SK-N-SH (cell line): ENCODE data around the gene LRRC10B. TPM values are rescaled to one million over a fixed set of nuclear protein-coding genes. Genes with fewer than 3 reads are reported as not detected.

Experiments used
- CTCF ChIA-PET: fragments of 300-600, 350-600 bp; formaldehyde crosslinking; extraction: SDS; loops from one replicate; lab custom pipeline; 2021; lab: Yijun Ruan, JAX
- POLR2A ChIA-PET: fragments of 350-600 bp; sonication (Branson Sonifier 250); formaldehyde crosslinking; extraction: SDS; loops from one replicate; lab custom pipeline; 2020; ENCODE audit warnings: antibody characterized with exemption, inconsistent platforms; lab: Yijun Ruan, JAX
- DNase-seq: peaks from one replicate; pipeline ENCODE4 v3.0.0; 2012
- H2AFZ ChIP-seq: fragments of 200-600 bp; sonication (generic); 2 replicates; pipeline ENCODE4 v1.8.1; 2016; ENCODE audit warnings: antibody characterized with exemption, mild to moderate bottlenecking, low read depth
- H3F3A ChIP-seq: fragments of 200-600 bp; sonication (generic); replicated peaks from 2 replicates; pipeline ENCODE3; 2016; ENCODE audit warnings: antibody characterized with exemption, mild to moderate bottlenecking; ENCODE audit not compliant: insufficient read depth
- H3K27ac ChIP-seq, 2 experiments: fragments of 200-500 bp in 1 of 2; fragments of 200-600 bp in 1 of 2; sonication (Bioruptor generic) in 1 of 2; sonication (generic), shearing (Covaris generic) in 1 of 2; 2 replicates each; pipeline versions ENCODE4 v1.5.1 to v1.6.1; 2014 to 2016; ENCODE audit warnings: low read depth in 2 of 2, inconsistent platforms in 1 of 2, low read length in 1 of 2, mild to moderate bottlenecking in 1 of 2, mixed read lengths in 1 of 2
- H3K27me3 ChIP-seq: fragments of 200-600 bp; sonication (generic), shearing (Covaris generic); 2 replicates; pipeline ENCODE4 v1.6.1; 2016; ENCODE audit warnings: mixed run types; ENCODE audit not compliant: insufficient read depth
- H3K36me3 ChIP-seq, 2 experiments: fragments of 200-500 bp in 1 of 2; fragments of 200-600 bp in 1 of 2; sonication (Bioruptor generic) in 1 of 2; sonication (generic) in 1 of 2; replicated peaks in 1 of 2; 2 replicates each; pipeline versions ENCODE3 to v1.5.1; 2014 to 2016; ENCODE audit warnings: low read length in 1 of 2, mild to moderate bottlenecking in 1 of 2; ENCODE audit not compliant: insufficient read depth in 2 of 2, control insufficient read depth in 1 of 2
- H3K4me1 ChIP-seq, 2 experiments: fragments of 200-500 bp in 1 of 2; fragments of 200-600 bp in 1 of 2; sonication (Bioruptor generic) in 1 of 2; sonication (generic), shearing (Covaris generic) in 1 of 2; 2 replicates each; pipeline versions ENCODE4 v1.5.1 to v1.6.1; 2014 to 2016; ENCODE audit warnings: low read depth in 1 of 2, low read length in 1 of 2, mixed run types in 1 of 2; ENCODE audit not compliant: insufficient read depth in 2 of 2, control insufficient read depth in 1 of 2
- H3K4me2 ChIP-seq: fragments of 200-600 bp; sonication (generic), shearing (Covaris generic); 2 replicates; pipeline ENCODE4 v1.6.1; 2017; ENCODE audit warnings: mixed run types
- H3K4me3 ChIP-seq, 2 experiments: fragments of 200-500 bp in 1 of 2; fragments of 200-600 bp in 1 of 2; sonication (Bioruptor generic) in 1 of 2; sonication (generic), shearing (Covaris generic) in 1 of 2; 2 replicates each; pipeline versions ENCODE4 v1.5.1 to v1.8.1; 2014 to 2016; ENCODE audit warnings: low read depth in 2 of 2, inconsistent platforms in 1 of 2, low read length in 1 of 2, mild to moderate bottlenecking in 1 of 2, mixed read lengths in 1 of 2, moderate library complexity in 1 of 2
- H3K79me2 ChIP-seq: fragments of 200-600 bp; sonication (generic); 2 replicates; pipeline ENCODE4 v1.8.1; 2017; ENCODE audit warnings: mild to moderate bottlenecking; ENCODE audit not compliant: insufficient read depth
- H3K9ac ChIP-seq: fragments of 200-600 bp; sonication (generic); 2 replicates; pipeline ENCODE4 v1.6.1; 2017; ENCODE audit warnings: mixed run types
- H3K9me2 ChIP-seq: fragments of 200-600 bp; sonication (generic); 2 replicates; pipeline ENCODE4 v1.6.1; 2017; ENCODE audit warnings: mixed run types
- H3K9me3 ChIP-seq: fragments of 200-600 bp; sonication (generic); 2 replicates; pipeline ENCODE4 v1.6.1; 2017; ENCODE audit warnings: mixed run types, mild to moderate bottlenecking, moderate library complexity
- H4K20me1 ChIP-seq: fragments of 200-600 bp; sonication (generic); 2 replicates; pipeline ENCODE4 v1.6.1; 2017; ENCODE audit warnings: mild to moderate bottlenecking, mixed run types; ENCODE audit not compliant: insufficient read depth
- ELF1 ChIP-seq: IDR thresholded peaks from 2 replicates; pipeline ENCODE4 v1.4.0; 2012
- EP300 ChIP-seq, 2 experiments: IDR thresholded peaks; 2 replicates each; pipeline versions ENCODE4 v1.4.0 to v1.6.1; 2012; ENCODE audit warnings: borderline replicate concordance in 1 of 2, low read depth in 1 of 2, low read length in 1 of 2
- FOSL2 ChIP-seq: IDR thresholded peaks from 2 replicates; pipeline ENCODE4 v1.4.0; 2012; ENCODE audit warnings: low read depth, mild to moderate bottlenecking, moderate library complexity, borderline replicate concordance
- FOXJ3 ChIP-seq: sonication (generic); formaldehyde crosslinking; IDR thresholded peaks from 2 replicates; pipeline ENCODE4 v1.5.1; 2020; ENCODE audit warnings: mild to moderate bottlenecking, missing genetic modification reagents
- FOXM1 ChIP-seq: IDR thresholded peaks from 2 replicates; pipeline ENCODE4 v1.4.0; 2012; ENCODE audit warnings: low read depth, mild to moderate bottlenecking
- GABPA ChIP-seq: IDR thresholded peaks from 2 replicates; pipeline ENCODE4 v1.4.0; 2012; ENCODE audit warnings: low read depth, mild to moderate bottlenecking
- MEF2A ChIP-seq: IDR thresholded peaks from 2 replicates; pipeline ENCODE4 v1.4.0; 2012; ENCODE audit warnings: low read depth, borderline replicate concordance
- NRF1 ChIP-seq: IDR thresholded peaks from 2 replicates; pipeline ENCODE4 v1.6.1; 2012; ENCODE audit warnings: low read depth, mild to moderate bottlenecking, low read length
- RCOR1 ChIP-seq: fragments of 150-350 bp; IDR thresholded peaks from 2 replicates; pipeline ENCODE4 v1.6.1; 2017; ENCODE audit warnings: antibody characterized with exemption, low read length
- RFX5 ChIP-seq: IDR thresholded peaks from 2 replicates; pipeline ENCODE4 v1.6.1; 2012; ENCODE audit warnings: mild to moderate bottlenecking, improper control_type of control experiment, low read length
- SIN3A ChIP-seq: IDR thresholded peaks from 2 replicates; pipeline ENCODE4 v1.6.1; 2012; ENCODE audit warnings: low read depth, mild to moderate bottlenecking, low read length, moderate library complexity, borderline replicate concordance
- USF2 ChIP-seq: fragments of 150-350 bp; IDR thresholded peaks from 2 replicates; pipeline ENCODE4 v1.6.1; 2017; ENCODE audit warnings: antibody characterized with exemption, low read length, low read depth, borderline replicate concordance
- WGBS: methylation state at CpG from one replicate; pipeline ENCODE4 v1.1.6; 2017; ENCODE audit warnings: low lambda C conversion rate; 5-methylcytosine and 5-hydroxymethylcytosine counted together
- polyA plus RNA-seq, 3 experiments: library from polyadenylated mRNA; depleted of rRNA; stranded (reverse); fragments of >200 nt; gene quantifications; 2 replicates each; pipeline ENCODE4 v1.2.3, GENCODE V29; 2012
- TF ChIP-seq, protein P1 (sequence below): IDR thresholded peaks from 2 replicates; pipeline ENCODE4 v1.4.0; 2012; ENCODE audit warnings: low read depth
- TF ChIP-seq, protein P2 (sequence below): fragments of 150-350 bp; IDR thresholded peaks from 2 replicates; pipeline ENCODE4 v1.6.1; 2016; ENCODE audit warnings: mild to moderate bottlenecking, low read depth, low read length

Gene LRRC10B
- polyA plus RNA-seq, 1 of the 3 experiments (the other 2 are of a cell fraction), result not detected

GRCh38 chr11:61543606-61544306 is 35.2 kb downstream of the LRRC10B start:
- no peak overlapping the region for H3K4me2 ChIP-seq
- no peak overlapping the region for H2AFZ ChIP-seq
- no peaks in the 10 kb centered on the region for H3K79me2 ChIP-seq
- TF ChIP-seq NRF1, result no peak
- TF ChIP-seq, protein P1, sequence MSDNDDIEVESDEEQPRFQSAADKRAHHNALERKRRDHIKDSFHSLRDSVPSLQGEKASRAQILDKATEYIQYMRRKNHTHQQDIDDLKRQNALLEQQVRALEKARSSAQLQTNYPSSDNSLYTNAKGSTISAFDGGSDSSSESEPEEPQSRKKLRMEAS, result no peak
- no peak for TF ChIP-seq FOSL2
- no peak for TF ChIP-seq RCOR1
- no peak for TF ChIP-seq GABPA
- TF ChIP-seq FOXJ3 (CRISPR knock-in tag), result no peak
- no peak for TF ChIP-seq MEF2A
- no peak for TF ChIP-seq ELF1
- no peak for TF ChIP-seq FOXM1
- no peak for TF ChIP-seq SIN3A
- TF ChIP-seq, protein P2, sequence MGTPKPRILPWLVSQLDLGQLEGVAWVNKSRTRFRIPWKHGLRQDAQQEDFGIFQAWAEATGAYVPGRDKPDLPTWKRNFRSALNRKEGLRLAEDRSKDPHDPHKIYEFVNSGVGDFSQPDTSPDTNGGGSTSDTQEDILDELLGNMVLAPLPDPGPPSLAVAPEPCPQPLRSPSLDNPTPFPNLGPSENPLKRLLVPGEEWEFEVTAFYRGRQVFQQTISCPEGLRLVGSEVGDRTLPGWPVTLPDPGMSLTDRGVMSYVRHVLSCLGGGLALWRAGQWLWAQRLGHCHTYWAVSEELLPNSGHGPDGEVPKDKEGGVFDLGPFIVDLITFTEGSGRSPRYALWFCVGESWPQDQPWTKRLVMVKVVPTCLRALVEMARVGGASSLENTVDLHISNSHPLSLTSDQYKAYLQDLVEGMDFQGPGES, result no peak
- TF ChIP-seq EP300 (IDR thresholded peaks at IDR 0.05; ENCODE audit: borderline replicate concordance in 1 of 2, low read depth in 1 of 2, low read length in 1 of 2), result no peak
- TF ChIP-seq USF2, result no peak
- TF ChIP-seq, all 33 proteins: peak for 0
- POLR2A ChIA-PET, result no interaction called here
- Histone ChIP-seq H3K27ac (peak overlapping the region in 1 of 2 experiments; percentile 88; a peak in 1 of 4 replicates), H3K27me3 (no peaks in the 10 kb centered on the region), H3K9me3 (no peaks in the 10 kb centered on the region), H3F3A (no peaks in the 10 kb centered on the region), H3K36me3 (no peaks in the 10 kb centered on the region), H3K4me1 (peaks cover 0 to 41% of the 10 kb centered on the region in 2 experiments; a peak in 2 of 4 replicates), H3K9me2 (no peaks in the 10 kb centered on the region), H3K4me3 (no peak overlapping the region), H4K20me1 (no peaks in the 10 kb centered on the region), H3K9ac (no peak overlapping the region)
- CTCF ChIA-PET, result interaction anchor here (0.5 to 5.4 kb wide), 12 partner anchors 12 to 881 kb away, joined by 3 to 36 read pairs (median 6); no protein-coding TSS in a partner anchor
- 89% methylated on average over 3 of the region's 4 CpGs for WGBS
- DNase-seq, result no peak

- Histone ChIP-seq H3K4me1 (peaks cover 0 to 39% of the 10 kb centered on the region in 2 experiments; a peak in 2 of 4 replicates), H2AFZ (no peak overlapping the region), H3K4me2 (no peak overlapping the region), H4K20me1 (no peaks in the 10 kb centered on the region), H3K9ac (no peak overlapping the region), H3K79me2 (no peaks in the 10 kb centered on the region), H3K9me3 (no peaks in the 10 kb centered on the region), H3K27me3 (no peaks in the 10 kb centered on the region), H3K9me2 (no peaks in the 10 kb centered on the region), H3K4me3 (no peak overlapping the region)
- DNase-seq, result no peak
- CTCF ChIA-PET, result interaction anchor here (1.0 to 5.4 kb wide), 16 partner anchors 7 to 98 kb away, joined by 3 to 36 read pairs (median 6); no protein-coding TSS in a partner anchor
- POLR2A ChIA-PET, result no interaction called here
- WGBS, result 70% methylated on average over 6 of the region's 6 CpGs
- TF ChIP-seq, protein P1, result no peak
- no peak for TF ChIP-seq RFX5
- TF ChIP-seq, all 33 proteins: peak for 0
- peak overlapping the region in 1 of 2 experiments; percentile 16; a peak in 1 of 4 replicates for H3K27ac ChIP-seq
- H3F3A ChIP-seq, result no peaks in the 10 kb centered on the region
- no peaks in the 10 kb centered on the region for H3K36me3 ChIP-seq
These were observed 35.9 kb downstream of the LRRC10B start for GRCh38 chr11:61544466-61544865.
